ENCODE measurements around the gene NPFF.

Gene NPFF

DNA sequence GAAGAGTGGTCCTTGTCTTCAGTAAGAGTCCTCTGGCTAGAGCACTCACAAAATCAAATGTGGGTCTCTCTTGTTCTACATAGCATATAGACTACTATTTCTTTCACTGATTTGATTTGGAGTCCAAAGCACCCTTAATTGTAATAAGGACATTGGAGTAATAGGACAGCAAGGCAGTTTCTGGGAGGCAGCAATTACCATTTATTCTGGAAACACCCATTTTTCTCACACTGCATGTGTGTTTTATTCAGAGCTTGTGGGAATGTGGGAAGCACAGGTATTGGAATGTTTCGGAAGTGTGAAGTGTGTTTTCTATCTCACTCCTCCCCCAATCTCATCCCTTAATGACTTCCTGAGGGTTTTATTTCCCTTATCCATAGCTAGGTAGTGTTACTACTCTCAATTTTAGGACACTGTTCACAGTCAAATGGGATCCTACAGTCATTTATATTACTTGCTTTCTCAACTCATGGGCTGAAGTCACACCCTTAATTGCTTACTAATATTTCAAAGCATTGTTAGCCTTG lies 35.2 kb downstream of the NPFF start:
- no peak for DNase-seq

GRCh38 chr12:53468282-53468681 lies 39.0 kb downstream of the NPFF start:
- DNase-seq: no peak

GRCh38 chr12:53467880-53468279 lies 39.4 kb downstream of the NPFF start:
- DNase-seq: no peak

DNA sequence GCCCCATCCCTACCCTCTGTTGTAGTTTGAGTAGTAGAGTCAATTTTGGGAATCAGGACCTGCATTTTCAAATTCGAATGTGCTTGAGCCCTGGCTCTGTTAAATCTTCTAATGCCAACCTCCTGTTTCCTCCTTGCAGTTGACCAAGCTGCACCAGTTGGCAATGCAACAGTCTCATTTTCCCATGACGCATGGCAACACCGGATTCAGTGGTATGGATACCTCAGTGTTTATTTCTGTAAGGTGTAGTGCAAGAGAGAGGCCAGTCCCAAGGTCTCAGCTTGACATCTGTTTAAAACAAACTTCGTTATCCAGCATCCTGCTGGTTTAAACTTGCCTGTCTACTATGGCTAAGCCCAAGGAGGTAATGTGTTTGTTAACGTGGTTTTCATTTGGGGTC lies 40.2 kb downstream of the NPFF start:
- no peak for DNase-seq

DNA sequence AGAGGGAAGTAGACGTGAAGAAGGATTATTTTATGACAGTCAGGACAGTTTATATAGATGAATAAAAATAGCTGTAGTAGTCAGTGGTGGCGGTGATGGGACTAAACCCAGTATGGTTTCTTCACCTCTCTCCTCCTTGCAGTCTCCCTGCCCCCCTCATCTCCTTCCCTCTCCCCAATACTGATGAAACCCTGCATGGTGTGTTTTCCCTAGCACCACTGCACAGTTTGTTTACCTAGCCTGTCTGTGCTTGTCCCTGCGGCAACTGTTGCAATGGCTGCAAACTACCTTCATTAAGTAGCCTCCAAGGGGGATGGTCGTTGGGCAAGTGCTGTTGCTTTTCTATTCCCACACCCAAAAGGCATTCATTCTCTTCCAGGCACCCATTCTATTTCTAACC lies 40.6 kb downstream of the NPFF start:
- no peak for DNase-seq

- DNase-seq: no peak
These were observed 41.6 kb downstream of the NPFF start for GRCh38 chr12:53465679-53466078.

DNA sequence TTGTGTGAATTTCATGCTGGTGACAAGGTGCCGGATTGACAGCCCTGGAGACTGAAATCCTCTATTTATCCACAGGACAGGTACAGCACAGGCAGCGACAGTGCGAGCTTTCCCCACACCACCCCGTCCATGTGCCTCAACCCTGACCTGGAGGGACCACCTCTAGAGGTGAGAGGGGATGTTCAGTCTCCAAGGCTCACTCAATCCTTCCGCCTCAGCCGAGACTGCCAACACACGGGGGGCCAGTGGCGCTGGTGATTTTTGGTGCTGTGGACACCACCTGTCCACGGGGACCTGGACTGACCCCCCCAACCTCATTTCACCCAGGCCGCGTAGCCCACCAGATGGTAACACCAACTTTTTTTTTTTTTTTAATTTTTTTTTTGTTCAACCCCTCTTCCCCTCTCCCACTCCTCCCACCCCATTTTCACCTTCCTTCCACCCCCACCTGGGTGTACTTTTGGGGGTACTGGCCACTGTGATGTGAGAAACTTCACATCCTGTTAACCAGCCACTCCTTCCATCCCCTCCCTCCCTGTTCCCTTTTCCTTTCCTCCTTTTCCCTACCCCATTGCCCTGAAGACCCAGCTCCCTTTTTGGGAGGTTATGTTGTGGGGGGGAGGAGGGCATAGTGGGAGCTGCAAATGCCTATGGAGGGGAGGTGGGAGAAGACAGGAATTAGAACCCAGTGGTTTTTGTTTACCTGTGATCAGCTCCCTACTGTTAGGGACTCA lies 42.4 kb downstream of the NPFF start:
- no peak for DNase-seq

DNA sequence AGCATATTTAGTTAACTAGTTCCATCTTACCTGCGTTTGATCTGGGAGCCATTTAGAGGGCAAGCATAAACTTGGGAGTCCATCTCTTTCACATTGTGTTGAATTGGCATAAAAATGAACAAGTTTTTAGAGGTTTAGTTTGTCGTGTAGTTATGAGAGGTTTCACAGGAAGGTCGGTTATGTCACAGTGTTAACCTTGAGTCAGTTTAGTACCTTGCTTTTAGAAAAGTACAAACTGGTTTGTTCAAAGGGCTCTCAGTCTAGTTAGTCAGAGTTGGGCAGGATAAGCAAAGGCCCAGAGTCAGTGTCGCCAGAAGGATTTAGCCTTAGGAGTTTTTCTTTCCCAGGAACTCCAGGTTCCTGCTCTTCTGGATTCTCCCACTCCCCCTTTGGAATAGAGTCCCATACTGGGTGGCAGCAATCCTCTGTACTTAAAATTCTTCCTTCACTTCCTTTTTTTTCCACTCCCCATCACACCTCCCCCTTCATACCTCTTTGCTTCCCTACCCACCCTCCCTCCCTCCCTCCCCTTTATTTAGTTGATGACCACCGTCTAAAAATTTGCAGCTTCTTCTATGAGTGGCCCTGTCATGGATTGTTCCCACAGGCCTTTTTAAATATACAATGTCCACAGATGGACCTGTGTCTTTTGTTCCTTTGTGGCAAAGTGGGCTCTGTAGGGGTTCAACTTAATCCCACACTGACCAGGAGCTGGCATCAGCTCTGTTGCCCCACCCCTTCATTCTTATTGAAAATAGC lies 43.3 kb downstream of the NPFF start:
- no peak for DNase-seq

DNA sequence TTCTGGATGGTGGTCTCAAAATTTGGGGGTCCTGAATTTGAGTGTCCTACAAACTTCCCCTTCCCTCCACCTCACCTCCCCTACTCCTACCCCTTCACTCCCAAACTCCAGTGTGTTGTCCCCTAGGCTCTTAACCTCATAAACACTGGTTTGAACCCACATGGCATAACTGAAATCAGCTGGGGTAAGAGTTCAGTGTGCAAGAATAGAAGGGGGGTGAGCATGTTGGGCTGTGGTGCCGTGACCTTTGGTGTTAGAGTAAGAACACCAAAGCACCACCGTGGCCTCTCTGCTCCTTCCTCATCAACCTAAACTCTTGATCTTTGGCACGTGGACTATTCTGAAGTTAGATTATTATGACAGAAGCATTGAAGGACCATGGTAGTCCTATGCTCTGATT lies 44.3 kb downstream of the NPFF start:
- DNase-seq: no peak

DNA sequence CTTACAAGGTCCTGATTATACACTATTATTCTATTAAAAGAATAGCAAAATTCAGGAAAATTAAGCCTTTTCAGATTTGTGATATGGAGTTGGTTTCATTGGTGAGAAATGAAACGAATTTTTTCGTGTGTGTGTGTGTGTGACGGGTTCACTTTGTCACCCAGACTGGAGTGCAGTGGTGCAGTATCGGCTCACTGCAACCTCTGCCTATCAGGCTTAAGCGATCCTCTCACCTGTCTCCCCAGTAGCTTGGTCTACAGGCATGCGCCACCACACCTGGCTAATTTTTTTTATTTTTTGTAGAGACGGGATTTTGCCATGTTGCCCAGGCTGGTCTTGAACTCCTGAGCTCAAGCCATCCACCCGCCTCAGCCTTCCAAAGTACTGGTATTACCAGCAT lies 45.7 kb downstream of the NPFF start:
- DNase-seq: no peak

DNA sequence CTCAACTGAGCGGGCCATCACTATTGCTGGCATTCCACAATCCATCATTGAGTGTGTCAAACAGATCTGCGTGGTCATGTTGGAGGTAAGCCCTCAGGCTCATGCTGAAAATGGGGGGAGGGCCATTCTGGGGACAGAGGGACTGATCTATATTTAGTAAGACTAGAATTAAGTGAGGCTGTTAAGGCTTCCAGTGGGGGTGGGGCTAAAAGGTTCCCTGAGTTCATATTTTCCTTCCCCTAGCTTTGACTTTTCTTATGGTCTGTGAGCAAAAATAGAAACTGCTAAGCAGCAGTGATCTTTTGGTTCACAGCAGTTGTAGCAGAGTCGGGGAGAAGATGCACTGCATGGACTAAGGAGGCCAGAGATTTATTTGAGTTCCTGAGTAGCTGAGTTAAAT lies 46.2 kb downstream of the NPFF start:
- no peak for DNase-seq

DNA sequence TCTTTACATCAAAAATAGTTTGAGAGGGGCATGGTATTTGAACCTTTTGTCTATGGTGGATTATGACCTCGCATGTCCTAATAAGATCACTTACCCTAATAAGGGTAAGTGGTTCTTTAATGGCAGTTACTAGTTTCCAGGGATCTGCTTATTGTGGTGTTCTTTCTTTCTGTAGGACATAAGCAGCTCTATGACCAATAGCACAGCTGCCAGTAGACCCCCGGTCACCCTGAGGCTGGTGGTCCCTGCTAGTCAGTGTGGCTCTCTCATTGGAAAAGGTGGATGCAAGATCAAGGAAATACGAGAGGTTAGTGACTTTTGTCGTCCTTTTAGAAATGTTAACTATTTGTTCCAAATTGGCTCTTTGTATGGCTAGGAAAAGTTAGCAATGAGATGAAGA lies 48.2 kb downstream of the NPFF start:
- DNase-seq: no peak
